H1 (cell line): ENCODE data around the gene LRP3. TPM values are rescaled to one million over a fixed set of nuclear protein-coding genes. Genes with fewer than 3 reads are reported as not detected.
A peak's percentile ranks its signal among the peaks of the same experiment; 100 is the strongest.

Experiments
- CHD1 ChIP-seq: IDR thresholded peaks from 2 replicates; pipeline ENCODE4 v1.6.1; 2012; ENCODE audit warnings: low read depth, low read length, improper control_type of control experiment
- CREB1 ChIP-seq: IDR thresholded peaks from 2 replicates; pipeline ENCODE4 v1.6.1; 2012; ENCODE audit warnings: inconsistent platforms
- EZH2 ChIP-seq: fragments of 200-600 bp; sonication (generic); IDR thresholded peaks from 2 replicates; pipeline ENCODE4 v1.7.1; 2012; ENCODE audit warnings: low read depth, mild to moderate bottlenecking, moderate library complexity, low read length, inconsistent platforms; ENCODE audit not compliant: severe bottlenecking
- KDM4A ChIP-seq: IDR thresholded peaks from one replicate; pipeline ENCODE4 v1.7.1; 2012; ENCODE audit warnings: low read depth, mild to moderate bottlenecking, moderate library complexity, low read length, inconsistent platforms; ENCODE audit not compliant: severe bottlenecking
- POLR2A ChIP-seq, 2 experiments: IDR thresholded peaks; 1 replicate in 1 of 2; 2 replicates in 1 of 2; pipeline ENCODE4 v1.6.1; 2011; ENCODE audit warnings: low read depth in 2 of 2, low read length in 2 of 2, mild to moderate bottlenecking in 2 of 2; ENCODE audit errors: control extremely low read depth in 1 of 2
- POU5F1 ChIP-seq: IDR thresholded peaks from 2 replicates; pipeline ENCODE4 v1.6.1; 2011; ENCODE audit warnings: low read depth, mild to moderate bottlenecking, low read length, moderate library complexity
- RXRA ChIP-seq: IDR thresholded peaks from 2 replicates; pipeline ENCODE4 v1.6.1; 2011; ENCODE audit warnings: low read depth, mild to moderate bottlenecking, low read length, moderate library complexity; ENCODE audit not compliant: insufficient read depth
- TEAD4 ChIP-seq: IDR thresholded peaks from 2 replicates; pipeline ENCODE4 v1.6.1; 2012; ENCODE audit warnings: low read depth, low read length, inconsistent platforms, mixed read lengths
- polyA plus RNA-seq, 7 experiments: library from polyadenylated mRNA; depleted of rRNA in 3 of 7; stranded (reverse) in 5 of 7; unstranded in 2 of 7; fragments of >200 nt in 5 of 7; fragments of 200-250 nt in 2 of 7; gene quantifications; 1 replicate in 5 of 7; 2 replicates in 1 of 7; 4 replicates in 1 of 7; pipeline versions ENCODE4 v1.2.1 to v1.2.3, GENCODE V29; 2011 to 2013; ENCODE audit warnings: missing spikeins in 2 of 7, mixed read lengths in 2 of 7
- total RNA-seq: library from RNA; stranded (reverse); fragmentation: NEBNext Ultra II Directional; extraction: Animal tissue kit (Norgen Biotek cat#: 25700); gene quantifications from 2 replicates; pipeline ENCODE4 v1.2.1, GENCODE V29; 2021
- TF ChIP-seq, protein P1 (sequence below): IDR thresholded peaks from 2 replicates; pipeline ENCODE4 v1.6.1; 2012; ENCODE audit warnings: inconsistent platforms
- TF ChIP-seq, protein P2 (sequence below): fragments of 300-600 bp; sonication (generic); IDR thresholded peaks from 2 replicates; pipeline ENCODE4 v1.7.1; 2012; ENCODE audit warnings: low read length, moderate library complexity, mild to moderate bottlenecking, inconsistent platforms; ENCODE audit not compliant: insufficient replicate concordance

Gene LRP3
- total and polyA plus RNA-seq, 2 of the 8 experiments (the other 6 are each of a cell fraction or from before 2014, with no cell fraction given): 30.3 to 33.7 TPM

DNA sequence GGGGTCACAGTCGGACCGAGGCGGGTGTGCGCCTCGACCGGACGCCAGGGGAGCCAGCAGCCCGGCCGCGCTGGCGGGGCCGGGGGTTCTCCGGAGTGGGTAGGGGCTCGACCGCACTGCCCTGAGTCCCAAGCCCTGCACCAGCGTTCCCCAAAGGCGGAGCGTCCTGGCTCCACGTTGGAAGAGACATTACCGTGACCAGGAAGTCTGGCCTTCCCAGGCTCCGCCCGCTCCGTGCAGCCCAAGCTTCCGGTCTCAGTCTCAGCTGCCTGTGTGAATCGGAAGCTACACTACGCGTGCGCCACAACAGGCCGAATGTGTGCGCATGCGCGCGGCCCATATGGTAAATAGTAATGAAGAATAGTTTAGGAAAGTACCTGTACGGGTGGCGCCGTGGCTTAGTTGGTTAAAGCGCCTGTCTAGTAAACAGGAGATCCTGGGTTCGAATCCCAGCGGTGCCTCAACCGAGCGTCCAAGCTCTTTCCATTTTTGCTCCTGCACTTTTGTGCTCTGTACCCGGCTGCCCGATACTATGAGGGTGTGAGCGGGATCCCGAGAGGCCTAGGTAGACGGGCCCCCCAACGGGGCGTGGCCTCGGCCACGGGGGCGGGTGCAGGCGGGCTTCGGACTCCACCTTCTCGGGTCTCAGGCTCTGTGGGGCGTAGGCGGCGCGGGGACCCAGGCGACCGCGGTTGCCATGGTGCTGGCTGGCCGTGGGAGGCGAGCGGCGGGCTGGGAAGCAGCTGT, 17.3 kb upstream of the LRP3 start (continued):
- TF ChIP-seq POLR2A (IDR thresholded peaks at IDR 0.05; ENCODE audit: control extremely low read depth in 1 of 2, low read depth in 2 of 2, low read length in 2 of 2) (peak; percentile 46 to 88), TEAD4 (peak; percentile 59; the same call in 1 of the 2 replicates), POU5F1 (0 out of 2 replicates have a peak, but pooled peaks have one; percentile 21), CHD1 (no peak), CREB1 (no peak), KDM4A (peak; percentile 61), RXRA (no peak), EZH2 (no peak)
- TF ChIP-seq, protein P1, sequence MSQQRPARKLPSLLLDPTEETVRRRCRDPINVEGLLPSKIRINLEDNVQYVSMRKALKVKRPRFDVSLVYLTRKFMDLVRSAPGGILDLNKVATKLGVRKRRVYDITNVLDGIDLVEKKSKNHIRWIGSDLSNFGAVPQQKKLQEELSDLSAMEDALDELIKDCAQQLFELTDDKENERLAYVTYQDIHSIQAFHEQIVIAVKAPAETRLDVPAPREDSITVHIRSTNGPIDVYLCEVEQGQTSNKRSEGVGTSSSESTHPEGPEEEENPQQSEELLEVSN: no peak
- TF ChIP-seq, protein P2, sequence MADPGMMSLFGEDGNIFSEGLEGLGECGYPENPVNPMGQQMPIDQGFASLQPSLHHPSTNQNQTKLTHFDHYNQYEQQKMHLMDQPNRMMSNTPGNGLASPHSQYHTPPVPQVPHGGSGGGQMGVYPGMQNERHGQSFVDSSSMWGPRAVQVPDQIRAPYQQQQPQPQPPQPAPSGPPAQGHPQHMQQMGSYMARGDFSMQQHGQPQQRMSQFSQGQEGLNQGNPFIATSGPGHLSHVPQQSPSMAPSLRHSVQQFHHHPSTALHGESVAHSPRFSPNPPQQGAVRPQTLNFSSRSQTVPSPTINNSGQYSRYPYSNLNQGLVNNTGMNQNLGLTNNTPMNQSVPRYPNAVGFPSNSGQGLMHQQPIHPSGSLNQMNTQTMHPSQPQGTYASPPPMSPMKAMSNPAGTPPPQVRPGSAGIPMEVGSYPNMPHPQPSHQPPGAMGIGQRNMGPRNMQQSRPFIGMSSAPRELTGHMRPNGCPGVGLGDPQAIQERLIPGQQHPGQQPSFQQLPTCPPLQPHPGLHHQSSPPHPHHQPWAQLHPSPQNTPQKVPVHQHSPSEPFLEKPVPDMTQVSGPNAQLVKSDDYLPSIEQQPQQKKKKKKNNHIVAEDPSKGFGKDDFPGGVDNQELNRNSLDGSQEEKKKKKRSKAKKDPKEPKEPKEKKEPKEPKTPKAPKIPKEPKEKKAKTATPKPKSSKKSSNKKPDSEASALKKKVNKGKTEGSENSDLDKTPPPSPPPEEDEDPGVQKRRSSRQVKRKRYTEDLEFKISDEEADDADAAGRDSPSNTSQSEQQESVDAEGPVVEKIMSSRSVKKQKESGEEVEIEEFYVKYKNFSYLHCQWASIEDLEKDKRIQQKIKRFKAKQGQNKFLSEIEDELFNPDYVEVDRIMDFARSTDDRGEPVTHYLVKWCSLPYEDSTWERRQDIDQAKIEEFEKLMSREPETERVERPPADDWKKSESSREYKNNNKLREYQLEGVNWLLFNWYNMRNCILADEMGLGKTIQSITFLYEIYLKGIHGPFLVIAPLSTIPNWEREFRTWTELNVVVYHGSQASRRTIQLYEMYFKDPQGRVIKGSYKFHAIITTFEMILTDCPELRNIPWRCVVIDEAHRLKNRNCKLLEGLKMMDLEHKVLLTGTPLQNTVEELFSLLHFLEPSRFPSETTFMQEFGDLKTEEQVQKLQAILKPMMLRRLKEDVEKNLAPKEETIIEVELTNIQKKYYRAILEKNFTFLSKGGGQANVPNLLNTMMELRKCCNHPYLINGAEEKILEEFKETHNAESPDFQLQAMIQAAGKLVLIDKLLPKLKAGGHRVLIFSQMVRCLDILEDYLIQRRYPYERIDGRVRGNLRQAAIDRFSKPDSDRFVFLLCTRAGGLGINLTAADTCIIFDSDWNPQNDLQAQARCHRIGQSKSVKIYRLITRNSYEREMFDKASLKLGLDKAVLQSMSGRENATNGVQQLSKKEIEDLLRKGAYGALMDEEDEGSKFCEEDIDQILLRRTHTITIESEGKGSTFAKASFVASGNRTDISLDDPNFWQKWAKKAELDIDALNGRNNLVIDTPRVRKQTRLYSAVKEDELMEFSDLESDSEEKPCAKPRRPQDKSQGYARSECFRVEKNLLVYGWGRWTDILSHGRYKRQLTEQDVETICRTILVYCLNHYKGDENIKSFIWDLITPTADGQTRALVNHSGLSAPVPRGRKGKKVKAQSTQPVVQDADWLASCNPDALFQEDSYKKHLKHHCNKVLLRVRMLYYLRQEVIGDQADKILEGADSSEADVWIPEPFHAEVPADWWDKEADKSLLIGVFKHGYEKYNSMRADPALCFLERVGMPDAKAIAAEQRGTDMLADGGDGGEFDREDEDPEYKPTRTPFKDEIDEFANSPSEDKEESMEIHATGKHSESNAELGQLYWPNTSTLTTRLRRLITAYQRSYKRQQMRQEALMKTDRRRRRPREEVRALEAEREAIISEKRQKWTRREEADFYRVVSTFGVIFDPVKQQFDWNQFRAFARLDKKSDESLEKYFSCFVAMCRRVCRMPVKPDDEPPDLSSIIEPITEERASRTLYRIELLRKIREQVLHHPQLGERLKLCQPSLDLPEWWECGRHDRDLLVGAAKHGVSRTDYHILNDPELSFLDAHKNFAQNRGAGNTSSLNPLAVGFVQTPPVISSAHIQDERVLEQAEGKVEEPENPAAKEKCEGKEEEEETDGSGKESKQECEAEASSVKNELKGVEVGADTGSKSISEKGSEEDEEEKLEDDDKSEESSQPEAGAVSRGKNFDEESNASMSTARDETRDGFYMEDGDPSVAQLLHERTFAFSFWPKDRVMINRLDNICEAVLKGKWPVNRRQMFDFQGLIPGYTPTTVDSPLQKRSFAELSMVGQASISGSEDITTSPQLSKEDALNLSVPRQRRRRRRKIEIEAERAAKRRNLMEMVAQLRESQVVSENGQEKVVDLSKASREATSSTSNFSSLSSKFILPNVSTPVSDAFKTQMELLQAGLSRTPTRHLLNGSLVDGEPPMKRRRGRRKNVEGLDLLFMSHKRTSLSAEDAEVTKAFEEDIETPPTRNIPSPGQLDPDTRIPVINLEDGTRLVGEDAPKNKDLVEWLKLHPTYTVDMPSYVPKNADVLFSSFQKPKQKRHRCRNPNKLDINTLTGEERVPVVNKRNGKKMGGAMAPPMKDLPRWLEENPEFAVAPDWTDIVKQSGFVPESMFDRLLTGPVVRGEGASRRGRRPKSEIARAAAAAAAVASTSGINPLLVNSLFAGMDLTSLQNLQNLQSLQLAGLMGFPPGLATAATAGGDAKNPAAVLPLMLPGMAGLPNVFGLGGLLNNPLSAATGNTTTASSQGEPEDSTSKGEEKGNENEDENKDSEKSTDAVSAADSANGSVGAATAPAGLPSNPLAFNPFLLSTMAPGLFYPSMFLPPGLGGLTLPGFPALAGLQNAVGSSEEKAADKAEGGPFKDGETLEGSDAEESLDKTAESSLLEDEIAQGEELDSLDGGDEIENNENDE: no peak
